SH-SY5Y (cell line): ENCODE measurements around the gene PAPPA.

Experiments used
- GATA2 ChIP-seq: IDR thresholded peaks from 2 replicates; pipeline ENCODE4 v1.6.1; 2011; ENCODE audit warnings: mild to moderate bottlenecking, low read depth, low read length
- GATA3 ChIP-seq: IDR thresholded peaks from 2 replicates; pipeline ENCODE4 v1.6.1; 2011; ENCODE audit warnings: low read depth, mild to moderate bottlenecking, low read length, moderate library complexity

GRCh38 chr9:116103976-116104820 lies 49.4 kb upstream of the PAPPA start:
- TF ChIP-seq GATA2 = no peak
- no peak for TF ChIP-seq GATA3
